Motor neuron (in vitro differentiated cells): ENCODE measurements around the gene ITPKC. TPM values are rescaled to one million over a fixed set of nuclear protein-coding genes. Genes with fewer than 3 reads are reported as not detected.
"Not testable (repeated sequence)": the region's sequence is repeated elsewhere in the genome, so short reads cannot be mapped to it uniquely, and the experiment has no call there.

ENCODE experiments used
- ATAC-seq, 8 experiments: fragments of 200-7000 bp; cut with Tn5 transposase; replicated peaks in 6 of 8; 2 replicates each; pipeline ENCODE4 v1.8.0; 2021; ENCODE audit warnings: mild to moderate bottlenecking in 8 of 8, moderate library complexity in 8 of 8
- H3K27ac ChIP-seq, 2 donors: fragments of 250-450 bp; sonication (Bioruptor Pico); 2 replicates each; pipeline ENCODE4 v1.9.0; 2021; ENCODE audit warnings: antibody characterized with exemption in 2 of 2, mild to moderate bottlenecking in 2 of 2, moderate library complexity in 1 of 2
- H3K4me1 ChIP-seq, 2 donors: fragments of 250-450 bp; sonication (Bioruptor Pico); replicated peaks in 1 of 2; 2 replicates each; pipeline ENCODE4 v1.6.1; 2021; ENCODE audit warnings: antibody characterized with exemption in 2 of 2, mild to moderate bottlenecking in 2 of 2, moderate library complexity in 1 of 2
- H3K4me3 ChIP-seq, 5 donors: fragments of 250-450 bp; sonication (Bioruptor Pico); 2 replicates each; pipeline ENCODE4 v1.9.0; 2021; ENCODE audit warnings: antibody characterized with exemption in 5 of 5, mild to moderate bottlenecking in 5 of 5, moderate library complexity in 4 of 5
- WGBS, 10 experiments: fragments of 450-650 bp; shearing (Covaris generic); methylation state at CpG; one replicate each; pipeline ENCODE4 v1.0.0; 2022; 5-methylcytosine and 5-hydroxymethylcytosine counted together
- in situ Hi-C, 9 experiments: fragments of 400-800 bp; cut with MboI; loops; one replicate each; pipeline ENCODE4 v1.15.0; 2021; ENCODE audit warnings: low sequenced_read_pairs in 9 of 9, low pct_unique_long_range_greater_than_20kb in 2 of 9; ENCODE audit not compliant: unreplicated experiment in 9 of 9
- total RNA-seq, 8 experiments: library from RNA; unstranded; fragments of 300-600 nt; gene quantifications; 2 replicates each; pipeline versions ENCODE4 v1.2.3 to v1.2.4, GENCODE V29; 2022

Gene ITPKC
- total RNA-seq, 8 experiments from 2014 or later: 7.8 to 13.1 (median 9.2) TPM

- no peak for ATAC-seq
- in situ Hi-C loops: no loop called here
- WGBS, 10 experiments: 61 to 100% (median 90%) methylated on average over 1 to 5 of the region's 9 CpGs; no CpG with 5 or more reads in 5 of the 10 experiments
- peaks cover 4% of the 10 kb centered on the region in 2 donors for H3K4me1 ChIP-seq
- no peak within 1 kb of the TSS for H3K4me3 ChIP-seq
- no peak within 1 kb of the TSS for H3K27ac ChIP-seq
Observed at GRCh38 chr19:40774916-40775631, 58.2 kb downstream of the ITPKC start, which contains the start of gene MIA. Gene MIA, plus strand, starts transcription at chr19:40775521. Its CDS starts 22 bp downstream, at chr19:40775543.

- WGBS, 10 experiments: 67 to 100% (median 88%) methylated on average over 1 to 9 of the region's 10 CpGs; no CpG with 5 or more reads in 5 of the 10 experiments
- Histone ChIP-seq H3K27ac (no peak overlapping the region), H3K4me1 (peaks cover 4% of the 10 kb centered on the region in 2 donors), H3K4me3 (no peak overlapping the region)
- no peak for ATAC-seq
- in situ Hi-C loops: no loop called here
Observed at GRCh38 chr19:40775632-40776022, 58.7 kb downstream of the ITPKC start.

DNA sequence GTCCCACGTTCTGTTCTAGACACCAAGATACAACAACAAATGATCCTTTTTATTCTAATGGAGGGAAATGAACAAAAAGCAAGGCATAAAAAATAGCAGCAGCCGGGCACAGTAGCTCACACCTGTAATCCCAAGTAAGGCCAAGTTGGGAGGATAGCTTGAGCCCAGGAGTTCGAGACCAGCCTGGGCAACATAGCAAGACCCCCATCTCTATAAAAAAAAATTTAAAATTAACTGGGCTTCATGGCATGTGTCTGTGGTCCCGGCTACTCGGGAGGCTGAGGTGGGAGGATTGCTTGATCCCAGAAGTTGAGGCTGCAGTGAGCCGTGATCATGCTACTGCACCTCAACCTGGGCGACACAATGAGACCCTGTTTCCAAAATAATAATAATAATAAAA is 59.5 kb downstream of the ITPKC start:
- 50 to 100% (median 81%) methylated on average over 1 to 5 of the region's 7 CpGs; no CpG with 5 or more reads in 2 of the 10 experiments for WGBS, 10 experiments
- Histone ChIP-seq H3K4me1 (peaks cover 4% of the 10 kb centered on the region in 2 donors), H3K4me3 (no peak overlapping the region), H3K27ac (peak overlapping the region in 1 of 2 donors; percentile 100)
- in situ Hi-C loops: no loop called here
- no peak for ATAC-seq

DNA sequence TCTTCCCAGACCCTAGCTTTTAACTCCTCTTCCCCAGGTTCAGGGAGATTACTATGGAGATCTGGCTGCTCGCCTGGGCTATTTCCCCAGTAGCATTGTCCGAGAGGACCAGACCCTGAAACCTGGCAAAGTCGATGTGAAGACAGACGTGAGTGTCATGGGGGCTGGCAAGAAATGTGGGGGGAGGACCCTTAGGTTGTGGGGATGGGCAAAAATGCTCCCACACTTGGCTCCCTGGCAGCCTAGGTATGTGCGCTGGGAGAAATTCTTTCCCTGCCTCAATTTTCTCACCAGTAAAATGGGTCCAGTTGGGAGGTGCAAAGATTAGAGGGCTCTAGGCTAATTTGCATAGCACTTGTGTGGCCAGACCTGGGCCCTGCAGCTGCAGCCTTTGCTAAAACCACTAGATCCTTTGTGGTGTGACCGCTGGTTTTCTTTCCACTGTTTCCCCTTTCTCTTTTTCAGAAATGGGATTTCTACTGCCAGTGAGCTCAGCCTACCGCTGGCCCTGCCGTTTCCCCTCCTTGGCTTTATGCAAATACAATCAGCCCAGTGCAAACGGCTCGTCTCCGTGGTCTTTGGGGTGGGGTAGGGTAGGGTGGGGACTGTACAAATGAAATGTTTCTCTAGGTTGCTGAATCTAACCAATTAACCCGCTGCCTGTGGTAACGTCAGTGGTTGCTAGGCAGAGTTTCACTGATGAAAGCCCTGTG is 60.2 kb downstream of the ITPKC start:
- Histone ChIP-seq H3K4me1 (peaks cover 4% of the 10 kb centered on the region in 2 donors), H3K4me3 (peak overlapping the region; percentile 38 to 65 (median 53)), H3K27ac (peak overlapping the region; percentile 98 to 100)
- in situ Hi-C loops: no loop called here
- 0 to 40% (median 27%) methylated on average over 2 to 6 of the region's 13 CpGs; no CpG with 5 or more reads in 3 of the 10 experiments for WGBS, 10 experiments
- peak; percentile 60 to 70 (median 62) for ATAC-seq

GRCh38 chr19:40777645-40777936 is 60.7 kb downstream of the ITPKC start:
- in situ Hi-C loops: no loop called here
- WGBS, 10 experiments: 0 to 17% (median 0%) methylated on average over 1 to 7 of the region's 10 CpGs; no CpG with 5 or more reads in 4 of the 10 experiments
- no peak for ATAC-seq
- H3K27ac ChIP-seq: peak overlapping the region; percentile 98 to 100
- H3K4me1 ChIP-seq: peaks cover 4% of the 10 kb centered on the region in 2 donors
- H3K4me3 ChIP-seq: peak overlapping the region; percentile 38 to 65 (median 53)

DNA sequence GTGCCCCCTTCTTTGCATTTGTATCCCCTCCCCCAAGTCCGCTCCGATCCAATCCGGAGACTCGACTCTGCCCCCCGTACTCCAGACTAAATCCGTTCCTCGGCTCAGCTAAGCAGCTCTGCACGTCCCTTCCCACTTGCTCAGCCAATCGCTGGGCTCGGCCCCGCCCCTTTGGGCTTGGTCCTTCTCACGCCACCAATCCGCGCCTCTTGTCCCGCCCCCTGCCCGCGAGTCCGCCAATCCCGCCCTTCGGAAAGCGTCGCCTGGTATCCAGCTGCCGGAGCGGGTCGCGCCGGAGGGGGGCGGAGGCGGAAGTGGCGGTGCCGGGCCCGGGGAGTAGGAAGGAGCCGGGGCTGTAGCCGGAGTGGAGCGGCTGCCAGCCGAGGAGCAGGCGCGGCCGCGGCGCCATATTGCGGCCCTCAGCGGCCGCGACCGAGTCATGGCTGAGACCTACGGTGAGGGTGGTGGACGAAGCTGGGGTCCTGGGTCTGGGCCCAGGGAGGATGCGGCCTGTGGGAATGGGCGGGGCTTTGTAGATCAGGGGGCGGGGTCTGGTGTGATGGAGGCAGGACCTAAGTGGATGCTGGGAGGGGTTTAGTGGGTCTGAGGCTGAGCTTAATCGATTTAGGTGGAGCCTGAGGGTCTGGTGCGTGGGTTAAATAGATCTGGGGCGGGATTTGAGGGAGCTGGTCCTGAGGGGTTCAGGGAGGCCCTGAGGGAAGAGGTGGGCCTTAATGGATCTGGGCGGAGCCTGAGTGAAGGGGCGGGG is 61.2 kb downstream of the ITPKC start, which contains the start of gene RAB4B:
Gene RAB4B, plus strand, starts transcription at position 311 of the 769 bp plus-strand sequence. Its CDS starts 129 bp downstream, at position 440.
- peak; percentile 79 to 85 (median 82) for ATAC-seq
- WGBS, 10 experiments: 0 to 3% (median 0%) methylated on average over 1 to 15 of the region's 56 CpGs; no CpG with 5 or more reads in 5 of the 10 experiments
- in situ Hi-C loops: no loop called here

DNA sequence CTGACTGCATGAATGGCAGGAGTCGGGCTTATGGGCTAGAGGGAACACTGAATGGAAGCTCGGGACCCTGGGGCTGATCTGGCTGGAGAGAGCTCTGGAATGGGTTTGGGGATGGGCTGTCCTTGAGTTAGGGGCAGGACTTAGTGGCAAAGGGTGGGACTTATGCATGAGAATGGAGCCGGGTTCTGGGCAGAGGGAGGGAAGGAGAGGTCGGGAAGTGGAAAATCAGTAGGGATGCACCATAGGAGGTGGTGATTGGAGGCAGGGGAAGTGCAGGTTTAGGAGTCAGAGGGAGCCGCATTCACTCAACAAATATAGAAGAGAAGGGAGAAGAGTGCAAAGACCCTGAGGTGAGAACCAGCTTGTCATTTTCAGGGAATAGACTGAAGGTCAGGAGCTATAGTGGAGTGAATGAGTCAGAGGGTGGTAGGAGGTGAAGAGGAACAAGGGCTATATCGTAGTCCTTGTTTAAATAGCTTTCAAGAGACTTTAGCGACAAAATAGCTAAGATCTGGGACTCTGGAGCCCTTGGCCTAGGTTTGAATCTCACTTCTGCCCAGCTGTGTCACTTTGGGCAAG is 61.9 kb downstream of the ITPKC start:
- WGBS, 10 experiments: 0 to 38% (median 0%) methylated on average over 1 to 4 of the region's 7 CpGs; no CpG with 5 or more reads in 2 of the 10 experiments
- peak overlapping the region; percentile 91 to 92 for H3K27ac ChIP-seq
- ATAC-seq: peak in 2 of 8 experiments; percentile 0 to 60
- in situ Hi-C loops: no loop called here
- peaks cover 4% of the 10 kb centered on the region in 2 donors for H3K4me1 ChIP-seq
- peak overlapping the region; percentile 56 to 65 (median 64) for H3K4me3 ChIP-seq

More for the DNA sequence above, 61.2 kb downstream of the ITPKC start, which contains the start of gene RAB4B:
- Histone ChIP-seq H3K4me1 (peaks cover 4% of the 10 kb centered on the region in 2 donors), H3K4me3 (peak within 1 kb of the TSS; percentile 56 to 65 (median 64)), H3K27ac (peak within 1 kb of the TSS; percentile 98 to 100)

- in situ Hi-C loops: no loop called here
- H3K27ac ChIP-seq: no peak overlapping the region
- peaks cover 4% of the 10 kb centered on the region in 2 donors for H3K4me1 ChIP-seq
- WGBS, 10 experiments: 86 to 100% (median 97%) methylated on average over 1 to 5 of the region's 5 CpGs
- ATAC-seq: no peak
- H3K4me3 ChIP-seq: no peak overlapping the region
Observed at GRCh38 chr19:40780582-40780981, 63.7 kb downstream of the ITPKC start.

DNA sequence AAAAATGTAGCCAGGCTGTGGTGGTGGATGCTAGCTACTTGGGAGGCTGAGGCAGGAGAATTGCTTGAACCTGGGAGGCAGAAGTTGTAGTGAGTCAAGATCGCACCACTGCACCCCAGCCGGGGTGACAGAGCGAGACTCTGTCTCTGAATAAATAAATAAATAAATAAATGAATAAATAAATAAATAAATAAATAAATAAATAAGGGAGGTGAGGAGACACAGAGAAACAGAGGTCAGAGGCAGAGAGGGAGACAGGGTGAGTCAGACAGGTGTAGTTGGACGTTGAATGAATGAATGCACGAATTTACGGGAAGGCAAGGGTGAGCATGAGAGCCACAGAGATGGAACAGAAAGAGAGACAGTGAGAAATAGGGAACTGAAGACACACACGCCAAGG is 64.2 kb downstream of the ITPKC start:
- ATAC-seq: no peak
- Histone ChIP-seq H3K4me3 (no peak overlapping the region), H3K27ac (no peak overlapping the region), H3K4me1 (peaks cover 4% of the 10 kb centered on the region in 2 donors)
- in situ Hi-C loops: no loop called here
- 88 to 100% (median 94%) methylated on average over 1 to 7 of the region's 7 CpGs; no CpG with 5 or more reads in 2 of the 10 experiments for WGBS, 10 experiments

- no peak overlapping the region for H3K4me3 ChIP-seq
- in situ Hi-C loops: no loop called here
- ATAC-seq: no peak
- 80% methylated on average over 1 of the region's 14 CpGs; no CpG with 5 or more reads in 9 of the 10 experiments for WGBS, 10 experiments
- no peak overlapping the region for H3K27ac ChIP-seq
- no peaks in the 10 kb centered on the region for H3K4me1 ChIP-seq
Observed at GRCh38 chr19:40783711-40784110, 66.8 kb downstream of the ITPKC start.

GRCh38 chr19:40784146-40784545 is 67.2 kb downstream of the ITPKC start:
- in situ Hi-C loops, H3K27ac ChIP-seq, ATAC-seq, H3K4me1 ChIP-seq, H3K4me3 ChIP-seq: not testable (repeated sequence)
- 40 to 100% (median 92%) methylated on average over 1 of the region's 2 CpGs; no CpG with 5 or more reads in 6 of the 10 experiments for WGBS, 10 experiments

- H3K4me3 ChIP-seq: no peak overlapping the region
- ATAC-seq: no peak
- in situ Hi-C loops: no loop called here
- WGBS, 10 experiments: no CpG with 5 or more reads among the region's 1 CpG
- no peaks in the 10 kb centered on the region for H3K4me1 ChIP-seq
- no peak overlapping the region for H3K27ac ChIP-seq
Observed at GRCh38 chr19:40785526-40785925, 68.6 kb downstream of the ITPKC start.
